NCI-H2171 (cell line): ENCODE measurements around the gene CBFB.

Source experiments
- DNase-seq: peaks from one replicate; lab custom pipeline; 2025; lab: John Stamatoyannopoulos, UW

The CBFB gene

GRCh38 chr16:67016681-67017420, 12.1 kb upstream of the CBFB start:
- no peak for DNase-seq

- no peak for DNase-seq
Measured at GRCh38 chr16:67017421-67017750, 11.6 kb upstream of the CBFB start.

- DNase-seq, result peak; percentile 87
Measured at GRCh38 chr16:67017810-67018488, 11.0 kb upstream of the CBFB start.

DNA sequence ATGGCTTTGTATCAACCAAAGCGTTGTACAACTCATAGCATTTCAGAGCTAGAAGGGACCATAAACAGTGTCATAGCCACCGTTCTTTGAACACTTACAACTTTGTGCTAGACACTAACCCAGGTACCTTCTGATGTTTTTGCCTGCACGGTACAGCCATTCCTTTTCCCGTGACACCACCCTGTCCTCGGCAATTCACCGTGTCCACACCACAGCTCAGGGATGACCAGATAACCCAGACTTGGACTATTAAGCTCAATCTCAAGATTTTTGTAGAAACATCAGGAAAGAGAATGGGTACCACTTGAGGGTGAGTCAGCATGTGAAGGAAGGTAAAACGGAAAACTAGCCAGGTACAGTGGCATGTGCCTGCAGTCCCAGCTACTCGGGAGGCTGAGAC, 9.8 kb upstream of the CBFB start:
- DNase-seq, result no peak

DNA sequence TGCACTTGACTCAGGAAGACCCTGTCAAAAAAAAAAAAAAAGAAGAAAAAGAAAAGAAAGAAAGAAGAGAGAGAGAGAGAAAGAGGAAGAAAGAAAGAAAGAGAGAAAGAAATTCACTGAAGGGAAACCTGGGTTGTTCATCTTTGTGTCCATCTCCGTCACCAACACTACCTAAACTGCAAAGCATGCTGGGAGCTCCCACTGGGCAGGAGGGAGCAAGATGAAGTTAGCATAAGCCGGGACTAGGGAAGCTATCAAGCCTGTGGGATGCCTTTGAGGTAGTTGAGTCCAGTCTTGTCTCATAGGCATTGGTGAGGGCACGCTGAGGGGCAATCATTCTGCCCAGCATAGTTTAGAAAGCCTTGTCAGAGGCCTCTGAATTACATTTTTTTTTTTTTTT, 7.6 kb upstream of the CBFB start:
- no peak for DNase-seq

DNA sequence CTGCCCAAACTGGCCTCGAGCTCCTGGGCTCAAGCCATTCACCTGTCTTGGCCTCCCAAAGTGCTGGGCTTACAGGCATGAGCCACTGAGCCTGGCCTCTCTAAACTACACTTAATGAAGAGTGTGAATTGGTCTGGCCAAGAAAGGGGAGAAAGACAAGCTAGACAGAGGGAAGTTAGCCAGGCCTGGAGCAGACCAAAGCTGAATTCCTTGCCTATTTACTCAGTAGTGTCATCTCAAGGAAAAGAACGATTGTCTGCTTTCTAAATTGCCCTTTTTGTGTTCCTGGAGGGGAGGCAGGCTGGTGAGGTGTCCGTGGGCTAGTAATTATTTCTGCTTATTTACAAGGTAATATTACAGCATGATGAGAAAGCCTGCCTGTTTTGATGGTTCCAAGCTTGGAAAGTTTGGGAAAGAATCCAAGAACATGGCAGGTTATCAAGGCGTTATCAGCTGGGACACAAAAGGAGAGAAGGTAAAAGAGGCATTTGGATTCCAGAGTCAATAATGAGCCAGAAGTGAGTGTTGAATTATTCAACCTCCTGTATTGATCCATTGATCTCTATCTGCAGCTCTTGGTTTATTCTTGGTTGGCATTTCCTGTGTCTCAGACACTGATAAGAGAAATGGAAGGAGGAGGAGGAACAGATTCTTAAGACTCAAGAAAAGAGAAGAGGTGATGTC, 6.3 kb upstream of the CBFB start:
- no peak for DNase-seq

- DNase-seq, result no peak
Measured at GRCh38 chr16:67023689-67024088, 5.3 kb upstream of the CBFB start.

- peak; percentile 53 for DNase-seq
Measured at GRCh38 chr16:67024384-67025209, 4.4 kb upstream of the CBFB start.

DNA sequence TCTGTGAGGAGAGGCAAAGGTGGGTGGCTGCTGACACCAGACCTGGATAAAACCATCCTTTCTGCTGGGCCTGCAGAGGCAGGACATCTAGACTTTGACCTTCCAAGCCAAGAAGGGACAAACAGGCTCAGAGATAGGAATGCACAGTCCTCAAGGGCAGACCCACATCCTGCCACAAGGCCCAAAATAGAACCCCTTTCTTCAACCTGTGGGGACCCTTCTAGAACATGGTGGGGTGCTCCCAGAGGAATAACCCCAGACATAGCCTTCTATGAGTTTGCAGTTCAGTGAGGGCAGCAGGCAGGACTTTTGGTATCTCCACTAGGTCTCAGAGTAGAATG, 3.8 kb upstream of the CBFB start:
- no peak for DNase-seq

GRCh38 chr16:67026570-67026969, 2.4 kb upstream of the CBFB start:
- no peak for DNase-seq

GRCh38 chr16:67027046-67027445, 1.9 kb upstream of the CBFB start:
- DNase-seq, result no peak

DNA sequence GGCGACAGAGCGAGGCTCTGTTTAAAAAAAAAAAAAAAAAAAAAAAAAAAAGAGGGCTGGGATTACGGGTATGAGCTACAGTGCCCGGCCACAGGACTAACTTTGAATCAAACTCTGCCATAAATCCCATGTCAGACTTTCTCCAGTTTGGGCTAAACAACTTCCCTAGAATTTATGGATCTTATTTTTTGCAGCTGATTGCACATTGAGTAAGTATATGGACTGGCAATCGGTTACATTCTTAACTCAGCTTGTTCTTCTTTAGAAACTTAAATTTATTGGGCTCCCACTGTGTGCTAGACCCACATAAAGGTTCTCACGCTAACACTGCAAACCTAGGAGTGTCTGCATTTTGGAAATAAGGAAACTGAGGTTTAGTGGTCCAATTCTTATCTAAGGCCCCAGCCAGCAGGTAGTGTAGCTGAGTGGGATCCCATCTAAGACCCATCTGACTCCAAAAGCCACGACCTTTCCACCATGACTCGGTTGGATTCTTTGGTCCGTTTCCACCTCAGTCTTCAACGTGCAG, 718 bp upstream of the CBFB start:
- no peak for DNase-seq

DNA sequence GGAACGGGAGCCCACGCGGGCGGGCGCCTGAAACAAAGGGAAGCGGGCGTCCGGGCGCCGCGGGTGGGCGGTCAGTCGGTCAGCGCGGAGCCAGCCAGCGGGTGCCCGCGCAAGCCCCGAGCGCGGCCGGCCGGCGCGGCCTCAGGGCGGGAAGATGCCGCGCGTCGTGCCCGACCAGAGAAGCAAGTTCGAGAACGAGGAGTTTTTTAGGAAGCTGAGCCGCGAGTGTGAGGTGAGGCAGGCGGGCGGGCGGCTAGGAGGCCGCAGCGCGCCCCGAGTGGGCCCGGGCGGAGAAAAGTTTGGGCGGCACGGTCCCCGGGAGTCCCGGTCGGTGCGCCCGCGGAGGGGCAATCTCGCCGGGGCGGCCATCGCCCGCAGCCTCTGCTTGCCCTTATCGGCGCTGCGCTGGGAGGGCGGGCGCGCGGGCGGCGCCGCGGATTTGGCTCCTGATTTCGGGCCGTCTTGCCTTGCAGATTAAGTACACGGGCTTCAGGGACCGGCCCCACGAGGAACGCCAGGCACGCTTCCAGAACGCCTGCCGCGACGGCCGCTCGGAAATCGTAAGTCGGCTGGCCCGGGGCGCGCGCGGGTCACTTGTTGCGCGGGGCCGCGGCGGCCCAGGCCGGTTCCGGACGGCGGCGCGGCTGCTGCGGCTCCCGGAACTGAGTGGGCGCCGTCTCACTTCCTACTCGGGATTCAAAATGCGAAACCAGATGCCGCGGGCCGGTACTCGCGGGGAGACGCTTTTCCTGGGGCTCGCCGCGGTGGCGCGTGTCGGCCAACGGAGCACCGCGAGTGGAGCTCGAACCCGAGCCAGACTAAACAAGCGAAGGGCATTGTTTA, 526 bp downstream of the CBFB start:
- DNase-seq, result no peak

DNA sequence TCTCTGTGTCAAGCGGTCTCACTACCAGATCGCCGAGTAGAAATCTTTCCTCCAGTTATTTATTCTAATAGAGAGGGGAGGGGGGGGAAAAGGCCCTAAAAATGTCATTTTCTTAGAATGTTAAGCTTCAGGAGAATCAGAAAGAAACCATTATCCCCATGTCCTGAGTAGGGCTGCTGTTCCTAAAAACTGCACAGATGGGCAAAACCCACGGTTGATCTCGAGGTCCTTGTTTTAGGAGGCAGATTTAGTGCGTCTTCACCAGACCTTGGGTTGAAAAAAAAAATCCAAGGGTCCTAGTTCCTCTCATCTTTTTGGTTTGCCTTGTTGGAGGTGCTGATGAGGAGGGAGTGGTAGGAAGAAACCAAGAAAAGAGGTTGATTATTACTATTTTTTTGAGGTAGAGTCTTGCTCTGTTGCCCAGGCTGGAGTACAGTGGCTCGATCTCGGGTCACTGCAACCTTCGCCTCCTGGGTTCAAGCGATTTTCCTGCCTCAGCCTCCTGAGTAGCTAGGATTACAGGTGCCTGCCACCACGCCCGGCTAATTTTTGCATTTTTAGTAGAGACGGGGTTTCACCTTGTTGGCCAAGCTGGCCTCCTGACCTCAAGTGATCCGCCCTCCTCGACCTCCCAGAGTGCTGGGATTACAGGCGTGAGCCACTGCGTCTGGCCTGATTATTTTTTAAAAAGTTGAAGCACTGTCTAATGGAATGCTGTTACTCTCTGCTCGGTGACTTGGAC, 1.4 kb downstream of the CBFB start:
- DNase-seq, result no peak

GRCh38 chr16:67034487-67034886, 5.5 kb downstream of the CBFB start:
- DNase-seq, result no peak

DNA sequence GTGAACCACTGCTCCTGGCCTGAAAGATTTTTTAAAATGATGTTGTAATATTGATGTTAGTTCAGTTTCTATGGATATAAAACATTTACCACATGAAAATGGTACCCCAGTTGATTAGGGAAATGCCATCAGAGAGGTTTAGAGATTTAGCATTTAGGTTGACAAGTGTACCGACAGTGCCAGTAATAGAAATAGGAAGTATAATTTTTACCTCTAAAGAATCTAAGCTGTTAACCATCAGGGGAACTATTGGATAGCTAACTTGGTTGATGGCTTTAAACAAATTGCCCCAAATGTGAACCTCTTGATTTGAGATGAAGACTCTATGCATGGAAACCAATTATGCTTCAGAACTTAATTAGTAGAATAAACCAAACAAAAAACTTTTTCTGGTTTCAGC, 6.4 kb downstream of the CBFB start:
- DNase-seq, result no peak

GRCh38 chr16:67036323-67036741, 7.4 kb downstream of the CBFB start:
- DNase-seq, result no peak

DNA sequence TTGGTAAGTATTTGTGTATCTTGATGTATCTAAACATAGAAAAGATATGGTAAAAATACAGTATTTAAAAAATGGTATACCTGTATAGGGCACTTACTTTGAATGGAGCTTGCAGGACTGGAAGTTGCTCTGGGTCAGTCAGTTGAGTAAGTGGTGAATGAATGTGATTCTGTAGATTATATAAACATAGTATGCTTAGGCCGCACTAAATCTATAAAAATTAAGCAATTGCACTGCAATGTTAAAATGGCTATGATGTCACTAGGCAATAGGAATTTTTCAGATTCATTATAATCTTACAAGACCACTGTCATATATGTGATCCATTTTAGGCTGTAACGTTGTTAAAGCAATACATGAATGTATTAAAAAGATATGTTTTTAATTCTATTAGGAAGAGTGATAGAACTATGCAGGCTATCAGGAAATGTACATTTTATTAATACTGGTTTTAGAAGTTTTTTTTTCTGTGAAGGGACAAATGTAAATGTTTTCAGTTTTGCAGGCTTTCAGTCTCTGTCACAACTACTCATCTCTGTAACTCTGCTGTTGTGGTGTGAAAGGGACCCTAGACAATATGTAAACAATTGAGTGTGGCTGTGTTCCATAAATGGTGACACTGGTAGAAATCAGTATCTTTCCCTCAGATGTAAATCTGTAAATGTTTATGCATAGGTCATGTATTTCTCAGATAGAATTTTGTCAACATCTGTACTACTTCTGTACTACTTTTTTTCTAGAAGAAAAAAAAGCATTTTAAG, 10.5 kb downstream of the CBFB start:
- DNase-seq, result no peak

DNA sequence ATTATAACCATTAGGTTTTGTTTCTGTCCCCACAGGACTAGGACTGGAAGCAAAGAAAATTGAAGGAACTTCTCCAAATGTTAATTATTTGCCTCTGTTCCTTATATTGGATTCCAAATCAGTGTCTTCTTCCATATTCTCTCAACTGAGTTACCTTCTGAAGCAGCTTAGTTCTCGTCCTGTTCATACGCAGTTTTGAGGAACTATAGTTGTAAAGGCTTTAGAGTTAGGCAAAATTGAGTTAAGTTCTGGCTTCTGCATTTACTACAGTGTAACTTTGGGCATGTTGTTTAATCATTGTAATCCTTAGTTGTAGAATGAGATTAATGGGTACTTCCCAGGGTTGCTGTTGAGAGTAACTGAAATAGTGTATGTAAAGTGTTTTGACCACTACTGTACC, 11.2 kb downstream of the CBFB start:
- DNase-seq, result no peak

DNA sequence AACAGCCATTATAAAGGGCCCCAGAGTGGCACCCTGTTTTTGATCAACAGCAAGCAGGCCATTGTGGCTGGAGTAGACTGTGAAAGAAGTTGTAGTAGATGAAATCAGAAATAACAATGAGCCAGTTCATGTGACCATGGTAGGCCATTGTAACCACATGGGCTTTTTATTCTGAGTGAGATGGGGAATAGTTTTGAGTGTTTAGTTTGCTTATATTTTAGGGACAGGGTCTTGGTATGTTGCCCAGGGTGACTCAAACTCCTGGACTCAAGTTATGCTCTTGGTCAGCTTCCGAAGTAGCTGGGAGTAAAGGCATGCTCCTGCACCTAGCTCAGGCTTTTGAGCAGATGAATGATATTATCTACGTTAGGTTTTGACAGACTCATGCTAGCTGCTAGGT, 12.0 kb downstream of the CBFB start:
- no peak for DNase-seq
